Measurements from ENCODE around the gene TNFRSF14.

- TF ChIP-seq CTCF (IDR thresholded peaks at IDR 0.05) (no peak), EZH2 (IDR thresholded peaks at IDR 0.05; ENCODE audit: borderline replicate concordance, insufficient read depth, low read depth, low read length, poor library complexity, severe bottlenecking) (no peak)
Measured at GRCh38 chr1:2592672-2593071, 36.5 kb downstream of the TNFRSF14 start.

Data from B cell (primary cell).